ENCODE measurements around the gene RCCD1.
"Not testable (repeated sequence)": the region's sequence is repeated elsewhere in the genome, so short reads cannot be mapped to it uniquely, and the experiment has no call there.

Gene RCCD1

GRCh38 chr15:90918034-90918788 lies 36.5 kb upstream of the RCCD1 start:
- no peak for DNase-seq

DNA sequence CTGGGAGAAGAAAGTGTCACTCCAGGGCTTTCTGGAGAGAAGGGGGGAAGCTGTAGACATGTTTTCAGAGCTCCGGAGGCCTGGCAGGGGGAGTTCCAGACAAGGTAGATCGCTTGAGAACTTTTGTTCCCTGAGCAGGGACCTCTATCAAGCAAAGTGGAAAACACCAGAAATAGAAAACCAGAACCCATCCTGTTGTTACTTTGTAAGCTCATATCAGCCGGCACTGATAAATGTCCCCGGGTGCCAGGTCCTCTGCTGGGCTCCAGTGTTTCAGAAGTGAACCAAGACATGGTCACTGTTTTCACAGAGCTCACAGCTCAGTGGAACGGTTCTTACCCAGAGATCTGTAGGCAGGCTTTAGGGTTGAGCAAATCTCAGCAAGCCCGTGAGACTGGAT lies 35.8 kb upstream of the RCCD1 start:
- no peak for DNase-seq

- no peak for DNase-seq
These were observed 32.8 kb upstream of the RCCD1 start for GRCh38 chr15:90921887-90922286.

DNA sequence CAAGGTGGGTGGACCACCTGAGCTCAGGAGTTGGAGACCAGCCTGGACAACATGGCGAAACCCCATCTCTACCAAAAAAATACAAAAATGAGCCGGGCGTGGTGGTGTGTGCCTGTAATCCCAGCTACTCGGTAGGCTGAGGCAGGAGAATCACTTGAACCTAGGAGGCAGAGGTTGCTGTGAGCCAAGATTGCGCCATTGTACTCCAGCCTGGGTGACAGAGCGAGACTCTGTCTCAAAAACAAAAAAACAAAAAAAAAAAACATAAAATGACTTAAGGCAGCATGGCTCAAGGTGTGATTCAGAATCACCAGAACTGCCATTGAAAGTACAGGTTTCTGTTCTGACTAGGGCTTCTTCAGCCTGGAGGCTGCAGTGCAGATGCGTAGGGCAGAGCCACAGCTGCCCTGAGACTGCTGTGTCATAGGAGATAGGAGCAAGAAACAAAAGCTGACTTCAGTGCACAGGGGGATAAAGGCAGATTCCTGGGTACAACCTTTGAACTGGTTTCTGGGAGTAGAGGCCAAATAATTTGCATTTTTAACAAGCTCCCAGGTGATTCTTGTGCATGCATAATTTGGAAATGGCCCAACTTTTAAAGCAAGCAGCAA lies 31.9 kb upstream of the RCCD1 start:
- not testable (repeated sequence) for DNase-seq

- DNase-seq = no peak
These were observed 30.3 kb upstream of the RCCD1 start for GRCh38 chr15:90924375-90924774.

GRCh38 chr15:90926766-90927165 lies 27.9 kb upstream of the RCCD1 start:
- DNase-seq = not testable (repeated sequence)

DNA sequence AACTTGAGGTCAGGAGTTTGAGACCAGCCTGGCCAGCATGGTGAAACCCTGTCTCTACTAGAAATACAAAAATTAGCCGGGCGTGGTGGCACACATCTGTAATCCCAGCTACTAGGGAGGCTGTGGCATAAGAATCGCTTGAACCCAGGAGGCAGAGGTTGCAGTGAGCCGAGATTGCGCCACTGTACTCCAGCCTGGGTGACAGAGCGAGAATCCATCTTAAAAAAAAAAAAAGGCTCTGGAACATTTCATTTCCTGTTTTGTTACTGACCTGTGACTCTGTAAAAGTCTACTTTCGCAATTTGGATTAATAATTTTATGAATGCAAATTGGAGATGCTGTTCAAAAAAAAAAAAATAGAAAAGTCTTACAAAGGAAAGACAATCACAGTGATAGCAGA lies 26.6 kb upstream of the RCCD1 start:
- not testable (repeated sequence) for DNase-seq

DNA sequence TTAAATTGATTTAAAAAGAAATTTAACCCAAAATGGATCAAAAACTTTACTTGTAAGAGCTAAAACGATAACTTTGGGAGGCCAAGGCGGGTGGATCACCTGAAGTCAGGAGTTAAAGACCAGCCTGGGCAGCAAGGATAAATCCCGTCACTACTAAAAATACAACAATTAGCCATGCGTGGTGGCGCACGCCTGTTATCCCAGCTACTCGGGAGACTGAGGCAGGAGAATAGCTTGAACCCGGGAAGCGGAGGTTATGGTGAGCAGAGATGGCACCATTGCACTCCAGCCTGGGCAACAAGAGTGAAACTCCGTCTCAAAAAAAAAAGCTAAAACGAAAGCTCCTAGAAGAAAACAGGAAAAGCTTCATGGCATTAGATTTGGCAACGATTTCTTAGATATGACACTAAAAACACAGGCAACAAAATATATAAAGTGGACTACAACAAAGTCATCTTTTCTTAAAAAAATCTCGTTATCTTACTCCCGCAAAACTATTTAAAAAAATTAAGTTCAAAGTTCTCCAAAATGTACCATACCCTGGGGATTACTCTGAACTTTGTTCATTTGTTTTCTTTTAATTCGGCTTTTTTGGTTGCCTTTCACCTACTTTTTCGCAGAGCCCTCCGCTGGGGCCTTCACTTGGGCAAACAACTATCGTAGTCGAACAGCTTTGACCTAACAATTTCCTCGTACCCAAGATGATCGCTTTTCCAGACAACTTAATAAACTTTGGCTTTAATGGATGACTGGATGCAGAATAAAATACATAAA lies 25.3 kb upstream of the RCCD1 start:
- DNase-seq = no peak

DNA sequence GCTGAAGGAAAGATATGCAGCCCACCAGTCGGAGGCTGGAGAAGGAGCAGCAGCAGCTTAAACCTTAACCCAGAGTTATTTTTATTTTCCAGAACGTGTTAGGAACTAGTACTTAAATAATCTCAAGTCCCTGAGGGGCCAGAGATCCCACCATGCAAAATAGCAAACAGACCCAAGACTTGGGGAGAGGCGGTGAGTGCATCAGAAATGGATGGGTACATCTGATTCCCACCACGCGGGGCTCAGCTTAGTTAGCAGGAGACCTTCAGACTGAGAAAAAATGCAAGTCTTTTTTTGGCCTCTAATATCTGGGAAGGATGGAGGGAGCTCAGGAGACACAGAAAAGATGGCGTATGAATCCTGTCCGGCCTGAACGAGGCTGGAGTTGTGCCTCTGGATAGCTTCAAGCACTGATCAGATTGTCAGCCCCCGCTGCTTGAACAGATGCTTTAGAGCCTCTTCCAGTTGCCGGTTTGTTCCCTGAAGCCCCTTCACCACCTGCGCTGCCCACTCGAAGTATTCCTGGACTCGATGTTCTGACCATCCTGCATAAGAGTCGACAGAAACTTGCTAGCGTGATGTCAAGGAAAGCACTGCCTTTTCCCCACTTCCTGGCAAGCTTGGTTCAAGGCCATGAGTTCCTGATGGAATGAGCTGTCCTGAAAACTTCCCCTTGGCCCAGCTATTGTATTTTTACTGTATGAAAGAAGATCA lies 23.7 kb upstream of the RCCD1 start:
- DNase-seq = no peak

GRCh38 chr15:90931575-90931827 lies 23.2 kb upstream of the RCCD1 start:
- no peak for DNase-seq

GRCh38 chr15:90931828-90932659 lies 22.6 kb upstream of the RCCD1 start, which contains the start of gene HDDC3:
Gene HDDC3 (minus strand): TSS chr15:90932549. CDS start chr15:90932540, 9 bp downstream.
- DNase-seq = peak; percentile 79

GRCh38 chr15:90932660-90932991 lies 22.1 kb upstream of the RCCD1 start:
- DNase-seq = no peak

- DNase-seq = no peak
These were observed 21.4 kb upstream of the RCCD1 start for GRCh38 chr15:90933301-90933700.

DNA sequence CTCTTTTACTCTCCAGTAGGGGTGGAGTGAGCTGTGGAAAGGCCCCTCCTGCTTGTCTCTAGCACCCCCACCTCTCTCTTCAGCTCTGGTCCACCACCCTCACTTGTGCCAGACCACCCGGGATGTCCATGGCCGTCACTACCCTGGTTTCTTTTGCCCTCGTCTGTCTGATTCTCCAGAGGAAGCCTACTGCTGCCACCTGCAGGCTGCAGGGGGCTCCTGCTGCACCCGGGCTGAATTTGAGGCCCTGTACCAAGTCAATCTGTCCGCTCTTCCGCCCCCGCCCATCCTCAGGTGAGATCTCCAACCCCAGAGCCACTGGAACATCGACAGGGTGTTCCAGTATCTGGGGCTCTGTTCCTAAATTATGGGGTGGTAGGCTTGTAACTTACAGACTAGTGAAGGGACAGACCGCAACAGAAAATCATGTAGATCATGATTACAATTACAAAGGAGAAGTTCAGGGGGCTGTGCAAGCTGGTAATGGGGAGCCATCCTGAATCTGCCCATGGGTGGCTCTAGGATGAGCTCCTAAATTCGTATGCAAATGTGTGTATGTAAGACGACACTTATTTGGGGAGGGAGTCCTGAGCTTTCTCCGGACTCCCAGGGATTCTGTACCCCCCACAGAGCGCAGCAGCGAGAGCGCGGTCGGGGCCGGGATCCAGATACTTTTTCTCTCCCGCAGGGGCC lies 20.3 kb upstream of the RCCD1 start:
- peak; percentile 84 for DNase-seq

GRCh38 chr15:90934949-90935751 lies 19.5 kb upstream of the RCCD1 start, which contains the start of gene UNC45A:
Gene UNC45A (plus strand): TSS chr15:90935285. CDS start chr15:90935325, 40 bp downstream.
- DNase-seq = peak; percentile 75

- DNase-seq = no peak
These were observed 17.9 kb upstream of the RCCD1 start for GRCh38 chr15:90936823-90937222.

- DNase-seq = no peak
These were observed 16.4 kb upstream of the RCCD1 start for GRCh38 chr15:90938261-90938660.

DNA sequence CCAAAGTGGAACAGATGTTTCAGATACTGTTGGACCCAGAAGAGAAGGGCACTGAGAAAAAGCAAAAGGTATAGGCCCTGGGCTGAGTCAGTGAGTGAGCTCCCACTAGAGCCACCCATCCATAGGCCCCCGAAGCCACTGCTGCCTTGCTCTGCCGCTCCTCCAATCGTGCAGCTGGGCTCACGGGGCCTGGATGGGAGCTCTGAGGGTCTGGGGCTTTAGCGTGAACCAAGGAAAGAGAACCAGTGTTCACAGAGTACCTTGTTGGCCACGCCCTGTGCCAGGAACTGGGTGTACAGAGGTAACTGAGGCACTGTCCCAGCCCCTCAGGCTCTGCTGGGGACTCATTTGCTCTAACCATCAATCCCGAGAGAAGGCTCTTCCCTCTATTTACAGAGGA lies 14.9 kb upstream of the RCCD1 start:
- DNase-seq = no peak

DNA sequence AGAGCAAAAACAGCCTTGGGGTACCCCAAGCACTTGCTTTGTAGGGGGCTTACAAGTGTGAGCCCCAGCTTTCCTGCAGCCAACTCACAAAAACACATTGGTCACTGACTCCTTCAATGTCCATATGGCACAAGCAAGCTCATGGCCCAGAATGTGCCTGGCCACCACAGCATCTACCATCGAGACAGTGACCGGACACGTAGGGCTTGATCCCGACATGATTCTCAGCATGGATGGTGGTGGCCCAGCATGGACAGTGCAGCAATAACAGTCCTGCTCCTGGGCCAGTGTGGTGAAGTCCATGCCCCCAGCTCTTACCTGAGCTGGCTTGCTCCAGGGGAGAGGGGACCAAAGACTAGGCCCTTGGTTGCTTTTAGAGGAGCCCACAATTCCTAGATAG lies 13.6 kb upstream of the RCCD1 start:
- DNase-seq = no peak

- no peak for DNase-seq
These were observed 12.1 kb upstream of the RCCD1 start for GRCh38 chr15:90942354-90943120.
